IMR-90 (cell line): ENCODE measurements around the gene LIPE.

Experiments used
- BHLHE40 ChIP-seq: fragments of 150-350 bp; IDR thresholded peaks from 2 replicates; pipeline ENCODE4 v1.6.1; 2016; ENCODE audit warnings: mild to moderate bottlenecking, low read depth, low read length
- CEBPB ChIP-seq: IDR thresholded peaks from 2 replicates; pipeline ENCODE4 v1.6.1; 2012; ENCODE audit warnings: low read depth, low read length, improper control_type of control experiment
- CTCF ChIP-seq: conservative IDR thresholded peaks from 2 replicates; pipeline ENCODE4 v1.5.1; 2012; ENCODE audit warnings: mild to moderate bottlenecking, low read depth, low read length, improper control_type of control experiment
- MAFK ChIP-seq: IDR thresholded peaks from 2 replicates; pipeline ENCODE4 v1.6.1; 2012; ENCODE audit warnings: low read depth, low read length, improper control_type of control experiment
- MXI1 ChIP-seq: IDR thresholded peaks from 2 replicates; pipeline ENCODE4 v1.6.1; 2012; ENCODE audit warnings: low read depth, mild to moderate bottlenecking, low read length, moderate library complexity, borderline replicate concordance
- POLR2A ChIP-seq: IDR thresholded peaks from 2 replicates; pipeline ENCODE4 v1.6.1; 2012; ENCODE audit warnings: mild to moderate bottlenecking, low read depth, low read length
- RFX5 ChIP-seq: IDR thresholded peaks from 2 replicates; pipeline ENCODE4 v1.8.0; 2012; ENCODE audit warnings: low read depth, mild to moderate bottlenecking, low read length, moderate library complexity
- SMC3 ChIP-seq: fragments of 150-350 bp; IDR thresholded peaks from 2 replicates; pipeline ENCODE4 v1.6.1; 2016; ENCODE audit warnings: low read depth, mild to moderate bottlenecking, antibody characterized with exemption, low read length, moderate library complexity
- USF2 ChIP-seq: fragments of 150-350 bp; IDR thresholded peaks from 2 replicates; pipeline ENCODE4 v1.6.1; 2017; ENCODE audit warnings: mild to moderate bottlenecking, antibody characterized with exemption, low read length, low read depth
- TF ChIP-seq, protein P1 (sequence below): fragments of 150-350 bp; IDR thresholded peaks from 2 replicates; pipeline ENCODE4 v1.6.1; 2016; ENCODE audit warnings: low read depth, mild to moderate bottlenecking, low read length, moderate library complexity, borderline replicate concordance

GRCh38 chr19:42400404-42400803 lies 26.8 kb downstream of the LIPE start:
- no peak for TF ChIP-seq POLR2A
- TF ChIP-seq CEBPB: no peak
- no peak for TF ChIP-seq SMC3
- no peak for TF ChIP-seq CTCF
- TF ChIP-seq MXI1: no peak
- no peak for TF ChIP-seq USF2
- no peak for TF ChIP-seq BHLHE40
- no peak for TF ChIP-seq MAFK
- TF ChIP-seq, protein P1, sequence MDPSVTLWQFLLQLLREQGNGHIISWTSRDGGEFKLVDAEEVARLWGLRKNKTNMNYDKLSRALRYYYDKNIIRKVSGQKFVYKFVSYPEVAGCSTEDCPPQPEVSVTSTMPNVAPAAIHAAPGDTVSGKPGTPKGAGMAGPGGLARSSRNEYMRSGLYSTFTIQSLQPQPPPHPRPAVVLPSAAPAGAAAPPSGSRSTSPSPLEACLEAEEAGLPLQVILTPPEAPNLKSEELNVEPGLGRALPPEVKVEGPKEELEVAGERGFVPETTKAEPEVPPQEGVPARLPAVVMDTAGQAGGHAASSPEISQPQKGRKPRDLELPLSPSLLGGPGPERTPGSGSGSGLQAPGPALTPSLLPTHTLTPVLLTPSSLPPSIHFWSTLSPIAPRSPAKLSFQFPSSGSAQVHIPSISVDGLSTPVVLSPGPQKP: no peak
- TF ChIP-seq RFX5: no peak
